C4-2B (cell line): ENCODE data around the gene FBXW12.

Experiments used
- ZFX ChIP-seq: fragments of 450-650 bp; IDR thresholded peaks from 2 replicates; pipeline ENCODE4 v1.6.1; 2017
- TF ChIP-seq, protein P1 (sequence below): fragments of 450-650 bp; conservative IDR thresholded peaks from 2 replicates; pipeline ENCODE4 v1.5.1; 2017; ENCODE audit warnings: mild to moderate bottlenecking

- TF ChIP-seq, protein P1, sequence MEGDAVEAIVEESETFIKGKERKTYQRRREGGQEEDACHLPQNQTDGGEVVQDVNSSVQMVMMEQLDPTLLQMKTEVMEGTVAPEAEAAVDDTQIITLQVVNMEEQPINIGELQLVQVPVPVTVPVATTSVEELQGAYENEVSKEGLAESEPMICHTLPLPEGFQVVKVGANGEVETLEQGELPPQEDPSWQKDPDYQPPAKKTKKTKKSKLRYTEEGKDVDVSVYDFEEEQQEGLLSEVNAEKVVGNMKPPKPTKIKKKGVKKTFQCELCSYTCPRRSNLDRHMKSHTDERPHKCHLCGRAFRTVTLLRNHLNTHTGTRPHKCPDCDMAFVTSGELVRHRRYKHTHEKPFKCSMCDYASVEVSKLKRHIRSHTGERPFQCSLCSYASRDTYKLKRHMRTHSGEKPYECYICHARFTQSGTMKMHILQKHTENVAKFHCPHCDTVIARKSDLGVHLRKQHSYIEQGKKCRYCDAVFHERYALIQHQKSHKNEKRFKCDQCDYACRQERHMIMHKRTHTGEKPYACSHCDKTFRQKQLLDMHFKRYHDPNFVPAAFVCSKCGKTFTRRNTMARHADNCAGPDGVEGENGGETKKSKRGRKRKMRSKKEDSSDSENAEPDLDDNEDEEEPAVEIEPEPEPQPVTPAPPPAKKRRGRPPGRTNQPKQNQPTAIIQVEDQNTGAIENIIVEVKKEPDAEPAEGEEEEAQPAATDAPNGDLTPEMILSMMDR: no peak
- no peak for TF ChIP-seq ZFX
Observed at GRCh38 chr3:48437812-48438211, 65.8 kb downstream of the FBXW12 start.
